HepG2 (cell line): ENCODE data around the gene LASP1. TPM values are rescaled to one million over a fixed set of nuclear protein-coding genes. Genes with fewer than 3 reads are reported as not detected.

ENCODE experiments used
- MEF2D ChIP-seq: sonication (generic); formaldehyde crosslinking; IDR thresholded peaks from 2 replicates; pipeline ENCODE4 v1.5.1; 2020; ENCODE audit warnings: mild to moderate bottlenecking, missing genetic modification reagents
- PHF21A ChIP-seq: sonication (generic); formaldehyde crosslinking; IDR thresholded peaks from 2 replicates; pipeline ENCODE4 v1.5.0; 2020; ENCODE audit warnings: mild to moderate bottlenecking, missing genetic modification reagents
- SMARCC2 ChIP-seq: fragments of 450-650 bp; IDR thresholded peaks from 2 replicates; pipeline ENCODE4 v1.6.1; 2017; ENCODE audit warnings: antibody characterized with exemption, mild to moderate bottlenecking
- polyA plus RNA-seq, 8 experiments: library from polyadenylated mRNA; depleted of rRNA in 3 of 8; stranded (reverse) in 7 of 8; unstranded in 1 of 8; fragments of >200 nt; fragmentation: Illumina TruSeq in 4 of 8; extraction: Trizol in 4 of 8; gene quantifications; 2 replicates each; pipeline versions ENCODE4 v1.2.1 to v1.2.3, GENCODE V29; 2011 to 2016; ENCODE audit warnings: low read depth in 4 of 8, missing spikeins in 1 of 8, mixed read lengths in 1 of 8; ENCODE audit not compliant: insufficient read depth in 1 of 8
- total RNA-seq, 5 experiments: library from RNA; depleted of rRNA; stranded (reverse); fragments of >200 nt; fragmentation: Illumina TruSeq; extraction: Trizol; gene quantifications; 2 replicates each; pipeline ENCODE4 v1.2.3, GENCODE V29; 2016; ENCODE audit warnings: low read depth in 1 of 5
- TF ChIP-seq, protein P1 (sequence below), 2 experiments: fragments of 450-650 bp in 1 of 2; sonication (generic) in 1 of 2; formaldehyde crosslinking in 1 of 2; IDR thresholded peaks; 2 replicates each; pipeline versions ENCODE4 v1.6.1 to v1.8.0; 2016 to 2022; ENCODE audit warnings: antibody characterized with exemption in 1 of 2, mild to moderate bottlenecking in 1 of 2, missing genetic modification reagents in 1 of 2

LASP1 gene
- total and polyA plus RNA-seq, 2 of the 13 experiments (the other 11 are each of a cell fraction or from before 2014, with no cell fraction given) = 70.1 to 97.0 TPM

DNA sequence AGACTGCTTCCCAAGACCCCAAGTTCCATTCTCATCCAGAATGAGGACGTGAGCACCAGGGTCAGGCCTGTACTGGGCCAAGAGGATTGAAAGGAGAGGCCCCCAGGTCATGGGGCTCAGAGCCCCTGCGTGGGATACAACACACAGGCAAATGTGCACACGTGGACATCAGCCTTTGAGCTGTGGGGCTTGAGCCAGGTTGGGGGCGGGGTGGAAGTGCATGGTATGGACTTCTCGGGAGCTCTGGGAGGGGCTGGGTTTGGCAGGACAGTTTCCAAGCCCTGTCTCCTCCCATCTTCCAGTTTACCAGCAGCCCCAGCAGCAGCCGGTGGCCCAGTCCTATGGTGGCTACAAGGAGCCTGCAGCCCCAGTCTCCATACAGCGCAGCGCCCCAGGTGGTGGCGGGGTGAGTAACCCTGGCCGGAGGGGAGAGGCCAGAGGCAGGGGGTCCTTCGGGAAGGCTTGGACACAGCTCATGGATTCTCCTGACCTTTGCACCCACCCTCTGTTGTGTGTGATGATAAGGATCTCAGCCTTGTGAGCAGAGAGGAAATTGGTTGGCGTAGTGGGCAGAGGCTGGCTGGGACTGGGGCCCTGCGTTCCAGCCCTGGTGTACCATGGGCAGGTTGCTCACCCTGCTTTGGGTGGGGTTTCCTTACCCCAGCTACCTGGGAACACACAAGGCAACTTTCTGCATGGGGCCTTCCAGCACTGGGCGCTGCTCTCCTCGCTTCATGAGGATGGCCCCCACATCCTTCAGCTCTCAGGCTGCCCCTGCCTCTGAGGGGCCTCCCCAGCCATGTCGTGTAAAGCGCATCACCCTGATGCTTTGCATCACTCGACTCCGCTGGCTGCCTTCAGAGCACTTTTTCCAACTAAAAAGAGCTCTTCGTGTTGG, 45.1 kb downstream of the LASP1 start (continued):
- TF ChIP-seq, protein P1, sequence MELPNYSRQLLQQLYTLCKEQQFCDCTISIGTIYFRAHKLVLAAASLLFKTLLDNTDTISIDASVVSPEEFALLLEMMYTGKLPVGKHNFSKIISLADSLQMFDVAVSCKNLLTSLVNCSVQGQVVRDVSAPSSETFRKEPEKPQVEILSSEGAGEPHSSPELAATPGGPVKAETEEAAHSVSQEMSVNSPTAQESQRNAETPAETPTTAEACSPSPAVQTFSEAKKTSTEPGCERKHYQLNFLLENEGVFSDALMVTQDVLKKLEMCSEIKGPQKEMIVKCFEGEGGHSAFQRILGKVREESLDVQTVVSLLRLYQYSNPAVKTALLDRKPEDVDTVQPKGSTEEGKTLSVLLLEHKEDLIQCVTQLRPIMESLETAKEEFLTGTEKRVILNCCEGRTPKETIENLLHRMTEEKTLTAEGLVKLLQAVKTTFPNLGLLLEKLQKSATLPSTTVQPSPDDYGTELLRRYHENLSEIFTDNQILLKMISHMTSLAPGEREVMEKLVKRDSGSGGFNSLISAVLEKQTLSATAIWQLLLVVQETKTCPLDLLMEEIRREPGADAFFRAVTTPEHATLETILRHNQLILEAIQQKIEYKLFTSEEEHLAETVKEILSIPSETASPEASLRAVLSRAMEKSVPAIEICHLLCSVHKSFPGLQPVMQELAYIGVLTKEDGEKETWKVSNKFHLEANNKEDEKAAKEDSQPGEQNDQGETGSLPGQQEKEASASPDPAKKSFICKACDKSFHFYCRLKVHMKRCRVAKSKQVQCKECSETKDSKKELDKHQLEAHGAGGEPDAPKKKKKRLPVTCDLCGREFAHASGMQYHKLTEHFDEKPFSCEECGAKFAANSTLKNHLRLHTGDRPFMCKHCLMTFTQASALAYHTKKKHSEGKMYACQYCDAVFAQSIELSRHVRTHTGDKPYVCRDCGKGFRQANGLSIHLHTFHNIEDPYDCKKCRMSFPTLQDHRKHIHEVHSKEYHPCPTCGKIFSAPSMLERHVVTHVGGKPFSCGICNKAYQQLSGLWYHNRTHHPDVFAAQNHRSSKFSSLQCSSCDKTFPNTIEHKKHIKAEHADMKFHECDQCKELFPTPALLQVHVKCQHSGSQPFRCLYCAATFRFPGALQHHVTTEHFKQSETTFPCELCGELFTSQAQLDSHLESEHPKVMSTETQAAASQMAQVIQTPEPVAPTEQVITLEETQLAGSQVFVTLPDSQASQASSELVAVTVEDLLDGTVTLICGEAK (IDR thresholded peaks at IDR 0.05) = no peak
- TF ChIP-seq, protein P1 (CRISPR knock-in tag; IDR thresholded peaks at IDR 0.05) = peak; percentile 30; the same call in 1 of the 2 replicates
- TF ChIP-seq MEF2D (CRISPR knock-in tag) = peak; percentile 69; the same call in 1 of the 2 replicates
- TF ChIP-seq SMARCC2 = no peak
- TF ChIP-seq PHF21A = peak; percentile 75; the same call in 1 of the 2 replicates
